ENCODE data around the gene KIRREL3. TPM values are rescaled to one million over a fixed set of nuclear protein-coding genes. Genes with fewer than 3 reads are reported as not detected.

KIRREL3 gene
- total and polyA plus RNA-seq, 2 of the 8 experiments (the other 6 are each of a cell fraction or from before 2014, with no cell fraction given) = 0.29 to 0.32 TPM

DNA sequence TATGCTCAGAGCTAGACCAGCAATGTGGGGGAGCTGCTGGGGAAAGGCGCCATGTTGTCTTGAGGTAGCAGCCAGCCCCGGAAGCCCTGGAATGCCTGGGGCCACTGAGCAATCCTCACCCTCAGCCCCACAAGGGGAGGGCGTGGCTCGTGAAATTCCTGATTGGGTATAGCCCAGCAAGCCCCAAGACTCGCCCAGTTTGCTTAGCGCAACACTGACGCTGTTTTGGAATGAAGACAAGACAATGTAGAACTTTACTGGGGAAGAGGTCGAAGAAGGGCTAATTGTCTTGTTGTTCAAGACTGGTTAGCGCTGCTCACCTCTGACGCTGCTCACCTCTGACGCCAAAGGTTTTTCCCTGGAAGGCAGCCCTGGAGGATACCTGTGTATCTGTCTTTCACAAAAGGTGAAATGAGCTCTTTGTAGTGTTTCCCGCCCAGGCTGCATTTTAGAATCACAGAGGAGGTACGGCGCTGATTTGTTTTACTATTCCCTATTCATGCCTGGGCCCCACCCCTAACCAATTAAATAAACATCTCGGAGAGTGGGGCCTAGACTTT, 597.5 kb downstream of the KIRREL3 start:
- Histone ChIP-seq H3K9ac (replicated peaks in 1 of 4; ENCODE audit: extremely low read depth in 1 of 4, low read depth in 3 of 4, low read length in 3 of 4) (no peak overlapping the region), H3K4me1 (replicated peaks in 1 of 4; ENCODE audit: control insufficient read depth in 3 of 4, insufficient read depth in 4 of 4, low read length in 3 of 4) (peaks cover 2 to 15% (median 7%) of the 10 kb centered on the region in 4 experiments; a peak in 6 of 7 replicates), H3K4me3 (ENCODE audit: extremely low read depth in 1 of 4, insufficient read depth in 2 of 4, low read depth in 3 of 4, low read length in 4 of 4) (no peak overlapping the region), H3K9me3 (ENCODE audit: insufficient read depth in 2 of 2, low read depth in 1 of 2, low read length in 1 of 2) (no peaks in the 10 kb centered on the region), H4K20me1 (replicated peaks in 1 of 2; ENCODE audit: control insufficient read depth in 1 of 2, insufficient read depth in 2 of 2, low read length in 2 of 2) (no peaks in the 10 kb centered on the region), H2BK5ac (ENCODE audit: low read depth, low read length) (no peak overlapping the region), H3K27ac (ENCODE audit: low read depth, low read length) (no peak overlapping the region), H3K18ac (ENCODE audit: extremely low read depth, low read length) (no peak overlapping the region), H3K23me2 (ENCODE audit: low read depth, low read length) (no peaks in the 10 kb centered on the region), H3K79me1 (ENCODE audit: low read depth, low read length) (peaks cover 4% of the 10 kb centered on the region), H2BK120ac (replicated peaks; ENCODE audit: low read depth, low read length) (no peak overlapping the region), H3K14ac (ENCODE audit: insufficient read length) (no peak overlapping the region), H4K91ac (replicated peaks; ENCODE audit: insufficient read length, low read length) (no peak overlapping the region), H2BK15ac (ENCODE audit: low read length) (no peak overlapping the region), H3K27me3 (replicated peaks in 1 of 4; ENCODE audit: control insufficient read depth in 3 of 4, extremely low read depth in 1 of 4, insufficient read depth in 3 of 4, low read length in 3 of 4) (no peaks in the 10 kb centered on the region), H2BK12ac (ENCODE audit: low read depth, low read length) (no peak overlapping the region), H3K4ac (replicated peaks; ENCODE audit: insufficient read length, low read depth, low read length) (no peak overlapping the region), H3K56ac (replicated peaks; ENCODE audit: insufficient read length, low read depth, low read length) (no peak overlapping the region), H2AK5ac (ENCODE audit: low read depth, low read length) (no peak overlapping the region), H4K5ac (ENCODE audit: insufficient read length, low read depth, low read length) (no peak overlapping the region), H3K4me2 (ENCODE audit: insufficient read depth in 1 of 2, low read depth in 2 of 2, low read length in 2 of 2) (0 out of 4 replicates have a peak overlapping the region, but pooled peaks of 1 of the 2 experiments have one; percentile 13), H4K8ac (ENCODE audit: extremely low read depth, insufficient read depth, low read length) (no peak overlapping the region), H2BK20ac (ENCODE audit: low read length) (no peak overlapping the region), H3K36me3 (ENCODE audit: control insufficient read depth in 2 of 4, insufficient read depth in 4 of 4, low read length in 3 of 4) (peaks cover 0 to 3% (median 1%) of the 10 kb centered on the region in 4 experiments; a peak in 1 of 8 replicates), H3K79me2 (ENCODE audit: control insufficient read depth in 1 of 2, insufficient read depth in 2 of 2, low read length in 2 of 2) (no peaks in the 10 kb centered on the region; a peak in 1 of 4 replicates), H3K23ac (ENCODE audit: insufficient read length) (no peak overlapping the region), H2AFZ (ENCODE audit: low read length) (no peak overlapping the region)
- WGBS, 2 experiments (ENCODE audit: extremely low coverage in 1 of 2, insufficient coverage in 1 of 2, insufficient read length in 1 of 2, insufficient replicate concordance in 2 of 2, low coverage in 1 of 2, low lambda C conversion rate in 2 of 2, missing lambda C conversion rate in 1 of 2) = 88% methylated on average over 15 of the region's 15 CpGs; no CpG with 5 or more reads in 1 of the 2 experiments
- FAIRE-seq (no peak), DNase-seq (ENCODE audit: low read depth in 1 of 2, low spot score in 2 of 2) (no peak)
- ChIA-PET CTCF (ENCODE audit: partially characterized antibody) (interaction anchor here (0.9 to 3.5 kb wide), 8 partner anchors 9 to 103 kb away, joined by 3 to 12 read pairs (median 4); no protein-coding TSS in a partner anchor), POLR2A (ENCODE audit: partially characterized antibody) (interaction anchor here (0.6 to 1.5 kb wide), 3 partner anchors 16 to 18 kb away, joined by 3 read pairs; no protein-coding TSS in a partner anchor)
- TF ChIP-seq JUN (IDR thresholded peaks at IDR 0.05; ENCODE audit: low read depth, low read length) (no peak), SIN3A (conservative IDR thresholded peaks at IDR 0.05 in 1 of 2, IDR thresholded peaks at IDR 0.05 in 1 of 2; ENCODE audit: low read depth in 1 of 2, low read length in 2 of 2) (no peak), TEAD4 (IDR thresholded peaks at IDR 0.05; ENCODE audit: low read depth, low read length) (peak; percentile 68; the same call in 1 of the 2 replicates), YY1 (IDR thresholded peaks at IDR 0.05; ENCODE audit: low read depth, low read length) (peak; percentile 48; the same call in 1 of the 2 replicates)

Measured in H1 (cell line).